Measurements from ENCODE around the gene SLC6A3. TPM values are rescaled to one million over a fixed set of nuclear protein-coding genes. Genes with fewer than 3 reads are reported as not detected.

The SLC6A3 gene
- total RNA-seq, 1 experiment from 2014 or later, result not detected

DNA sequence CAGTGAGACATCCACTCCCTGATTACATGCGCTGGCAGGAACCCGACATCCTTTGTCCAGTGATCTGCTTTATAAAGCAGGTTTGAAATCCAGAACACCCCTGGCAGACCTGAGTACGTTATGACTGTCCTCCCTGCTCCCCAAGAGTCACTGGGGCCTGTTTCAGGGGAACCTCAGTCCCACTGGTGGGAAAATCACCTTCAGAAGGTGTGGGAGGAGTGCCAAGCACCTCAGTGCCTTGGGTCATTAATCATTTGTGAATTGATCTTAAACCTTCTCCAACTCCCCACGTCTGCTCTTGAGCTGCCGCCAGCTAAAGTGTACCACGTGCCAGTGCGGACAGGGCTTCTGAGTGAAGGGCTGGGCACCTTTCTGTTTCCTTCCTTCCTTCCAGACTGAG, 16.2 kb downstream of the SLC6A3 start:
- Histone ChIP-seq H3K4me1 (ENCODE audit: insufficient read depth, low read length, poor library complexity, severe bottlenecking) (no peaks in the 10 kb centered on the region), H3K27ac (ENCODE audit: low read depth, low read length, poor library complexity, severe bottlenecking) (no peak overlapping the region), H3K9me3 (ENCODE audit: low read depth, low read length, poor library complexity, severe bottlenecking) (peaks cover 17% of the 10 kb centered on the region), H3K4me3 (ENCODE audit: low read depth, low read length, poor library complexity, severe bottlenecking) (no peak overlapping the region), H3K27me3 (replicated peaks; ENCODE audit: insufficient read depth, low read depth, low read length, poor library complexity) (peaks cover 3% of the 10 kb centered on the region), H3K36me3 (ENCODE audit: insufficient read depth, low read length, poor library complexity, severe bottlenecking) (no peaks in the 10 kb centered on the region)
- TF ChIP-seq, protein P1, sequence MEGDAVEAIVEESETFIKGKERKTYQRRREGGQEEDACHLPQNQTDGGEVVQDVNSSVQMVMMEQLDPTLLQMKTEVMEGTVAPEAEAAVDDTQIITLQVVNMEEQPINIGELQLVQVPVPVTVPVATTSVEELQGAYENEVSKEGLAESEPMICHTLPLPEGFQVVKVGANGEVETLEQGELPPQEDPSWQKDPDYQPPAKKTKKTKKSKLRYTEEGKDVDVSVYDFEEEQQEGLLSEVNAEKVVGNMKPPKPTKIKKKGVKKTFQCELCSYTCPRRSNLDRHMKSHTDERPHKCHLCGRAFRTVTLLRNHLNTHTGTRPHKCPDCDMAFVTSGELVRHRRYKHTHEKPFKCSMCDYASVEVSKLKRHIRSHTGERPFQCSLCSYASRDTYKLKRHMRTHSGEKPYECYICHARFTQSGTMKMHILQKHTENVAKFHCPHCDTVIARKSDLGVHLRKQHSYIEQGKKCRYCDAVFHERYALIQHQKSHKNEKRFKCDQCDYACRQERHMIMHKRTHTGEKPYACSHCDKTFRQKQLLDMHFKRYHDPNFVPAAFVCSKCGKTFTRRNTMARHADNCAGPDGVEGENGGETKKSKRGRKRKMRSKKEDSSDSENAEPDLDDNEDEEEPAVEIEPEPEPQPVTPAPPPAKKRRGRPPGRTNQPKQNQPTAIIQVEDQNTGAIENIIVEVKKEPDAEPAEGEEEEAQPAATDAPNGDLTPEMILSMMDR (conservative IDR thresholded peaks at IDR 0.05; ENCODE audit: low read depth, low read length), result no peak
- no peak for TF ChIP-seq EZH2 (IDR thresholded peaks at IDR 0.05; ENCODE audit: borderline replicate concordance, low read depth, low read length, poor library complexity, severe bottlenecking)
- no peak for DNase-seq (ENCODE audit: low spot score)
- ChIA-PET POLR2A (ENCODE audit: low non-redundant PET) (no interaction called here), CTCF (no interaction called here)
- BruUV-seq (replicated peaks), result no TSS peak
- intact Hi-C loops (cut with micrococcal nuclease; ENCODE audit: unreplicated experiment), result no loop called here

- no peak for DNase-seq (ENCODE audit: low spot score)
These were observed 17.1 kb downstream of the SLC6A3 start for GRCh38 chr5:1428107-1428506.

GRCh38 chr5:1424716-1425115, 20.5 kb downstream of the SLC6A3 start:
- H3K27me3 ChIP-seq (replicated peaks; ENCODE audit: insufficient read depth, low read depth, low read length, poor library complexity), result peaks cover 3% of the 10 kb centered on the region
- intact Hi-C loops (cut with micrococcal nuclease; ENCODE audit: unreplicated experiment), result no loop called here
- TF ChIP-seq, protein P1 (conservative IDR thresholded peaks at IDR 0.05; ENCODE audit: low read depth, low read length), result no peak
- ChIA-PET CTCF (no interaction called here), POLR2A (ENCODE audit: low non-redundant PET) (no interaction called here)
- no peak overlapping the region for H3K4me3 ChIP-seq (ENCODE audit: low read depth, low read length, poor library complexity, severe bottlenecking)
- DNase-seq (ENCODE audit: low spot score), result no peak
- H3K9me3 ChIP-seq (ENCODE audit: low read depth, low read length, poor library complexity, severe bottlenecking), result peaks cover 17% of the 10 kb centered on the region
- no peaks in the 10 kb centered on the region for H3K4me1 ChIP-seq (ENCODE audit: insufficient read depth, low read length, poor library complexity, severe bottlenecking)
- no TSS peak for BruUV-seq (replicated peaks)
- H3K27ac ChIP-seq (ENCODE audit: low read depth, low read length, poor library complexity, severe bottlenecking), result no peak overlapping the region
- no peaks in the 10 kb centered on the region for H3K36me3 ChIP-seq (ENCODE audit: insufficient read depth, low read length, poor library complexity, severe bottlenecking)

More at GRCh38 chr5:1428107-1428506, 17.1 kb downstream of the SLC6A3 start:
- Histone ChIP-seq H3K9me3 (ENCODE audit: low read depth, low read length, poor library complexity, severe bottlenecking) (peaks cover 17% of the 10 kb centered on the region), H3K27ac (ENCODE audit: low read depth, low read length, poor library complexity, severe bottlenecking) (no peak overlapping the region), H3K4me3 (ENCODE audit: low read depth, low read length, poor library complexity, severe bottlenecking) (no peak overlapping the region), H3K27me3 (replicated peaks; ENCODE audit: insufficient read depth, low read depth, low read length, poor library complexity) (peaks cover 3% of the 10 kb centered on the region), H3K36me3 (ENCODE audit: insufficient read depth, low read length, poor library complexity, severe bottlenecking) (no peaks in the 10 kb centered on the region), H3K4me1 (ENCODE audit: insufficient read depth, low read length, poor library complexity, severe bottlenecking) (no peaks in the 10 kb centered on the region)
- intact Hi-C loops (cut with micrococcal nuclease; ENCODE audit: unreplicated experiment), result no loop called here
- no peak for TF ChIP-seq EZH2 (IDR thresholded peaks at IDR 0.05; ENCODE audit: borderline replicate concordance, low read depth, low read length, poor library complexity, severe bottlenecking)
- TF ChIP-seq, protein P1 (conservative IDR thresholded peaks at IDR 0.05; ENCODE audit: low read depth, low read length), result no peak
- ChIA-PET POLR2A (ENCODE audit: low non-redundant PET) (no interaction called here), CTCF (no interaction called here)
- no TSS peak for BruUV-seq (replicated peaks)
